Endometrial microvascular endothelial cells (primary cell): Measurements from ENCODE around the gene PML. TPM values are rescaled to one million over a fixed set of nuclear protein-coding genes. Genes with fewer than 3 reads are reported as not detected.
"Not testable (repeated sequence)": the region's sequence is repeated elsewhere in the genome, so short reads cannot be mapped to it uniquely, and the experiment has no call there.

ENCODE experiments used
- in situ Hi-C: cut with HindIII; loops from 2 replicates; pipeline ENCODE4 v1.10.0; 2017; ENCODE audit warnings: low sequenced_read_pairs, low pct_unique_long_range_greater_than_20kb; ENCODE audit errors: inconsistent ontology term
- total RNA-seq: library from RNA; depleted of rRNA; stranded (reverse); fragments of >200 nt; gene quantifications from one replicate; pipeline ENCODE4 v1.2.3, GENCODE V29; 2015; ENCODE audit errors: inconsistent ontology term

PML gene
- total RNA-seq, 1 donor from 2014 or later = 78.4 TPM

DNA sequence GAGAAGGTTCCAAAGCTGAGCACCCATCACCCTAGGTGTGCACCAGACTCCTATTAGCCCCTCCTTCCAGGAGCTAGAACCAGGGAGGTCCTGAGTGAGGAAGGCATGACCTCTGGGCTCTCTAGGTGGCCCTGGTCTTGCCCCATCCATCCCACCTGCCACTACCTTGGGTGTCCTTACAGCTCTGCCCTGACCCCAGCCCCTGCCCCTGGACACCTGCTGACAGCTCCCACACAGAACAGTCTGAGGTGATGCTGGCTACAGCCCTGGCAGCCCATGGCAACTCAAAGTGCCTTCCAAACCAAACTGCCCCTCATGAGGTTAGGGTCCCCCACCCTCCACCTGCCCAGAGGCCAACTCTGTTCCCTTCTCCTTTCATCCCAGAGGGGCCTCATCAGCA, 50.7 kb downstream of the PML start:
- in situ Hi-C loops = no loop called here

- in situ Hi-C loops = no loop called here
These were observed 51.2 kb downstream of the PML start for GRCh38 chr15:74045636-74046274.

DNA sequence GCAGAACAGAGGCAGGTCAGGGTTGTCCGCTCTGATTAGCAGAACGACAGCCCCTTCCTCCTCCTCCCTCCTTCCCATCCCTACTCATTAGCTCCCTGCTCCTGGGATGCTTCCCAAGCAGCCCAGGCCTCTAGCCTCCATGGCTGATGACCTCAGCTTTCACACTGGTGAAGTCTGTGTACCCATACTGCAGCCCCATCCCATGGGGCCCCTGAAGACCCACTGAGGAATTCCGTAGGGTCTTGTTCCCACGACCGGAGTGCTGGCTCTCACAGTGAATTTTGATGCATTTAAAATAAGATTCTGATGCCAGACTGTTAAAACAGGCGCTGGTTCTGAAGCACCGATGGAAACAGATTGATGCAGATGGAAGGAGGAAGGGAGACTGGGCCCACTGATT, 51.8 kb downstream of the PML start:
- in situ Hi-C loops = no loop called here

GRCh38 chr15:74050127-74050526, 55.6 kb downstream of the PML start:
- in situ Hi-C loops = no loop called here

- in situ Hi-C loops = no loop called here
These were observed 56.2 kb downstream of the PML start for GRCh38 chr15:74050556-74051234.

- in situ Hi-C loops = not testable (repeated sequence)
These were observed 58.0 kb downstream of the PML start for GRCh38 chr15:74052271-74053260.

DNA sequence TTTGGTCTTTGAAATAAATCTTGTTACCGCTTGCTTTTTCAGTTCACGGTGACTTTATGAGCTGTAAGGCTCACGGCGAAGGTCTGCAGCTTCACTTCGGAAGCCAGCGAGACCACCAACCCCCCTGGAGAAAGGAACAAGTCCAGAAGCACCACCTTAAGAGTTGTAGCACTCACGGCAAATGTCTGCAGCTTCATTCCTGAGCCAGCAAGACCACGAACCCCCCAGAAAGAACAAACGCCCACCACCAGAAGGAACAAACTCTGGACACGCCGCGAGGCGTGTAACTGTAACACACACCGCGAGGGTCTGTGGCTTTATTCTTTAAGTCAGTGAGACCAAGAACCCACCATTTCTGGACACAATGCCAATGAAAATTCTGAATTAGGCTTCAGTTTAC, 59.0 kb downstream of the PML start:
- in situ Hi-C loops = no loop called here

DNA sequence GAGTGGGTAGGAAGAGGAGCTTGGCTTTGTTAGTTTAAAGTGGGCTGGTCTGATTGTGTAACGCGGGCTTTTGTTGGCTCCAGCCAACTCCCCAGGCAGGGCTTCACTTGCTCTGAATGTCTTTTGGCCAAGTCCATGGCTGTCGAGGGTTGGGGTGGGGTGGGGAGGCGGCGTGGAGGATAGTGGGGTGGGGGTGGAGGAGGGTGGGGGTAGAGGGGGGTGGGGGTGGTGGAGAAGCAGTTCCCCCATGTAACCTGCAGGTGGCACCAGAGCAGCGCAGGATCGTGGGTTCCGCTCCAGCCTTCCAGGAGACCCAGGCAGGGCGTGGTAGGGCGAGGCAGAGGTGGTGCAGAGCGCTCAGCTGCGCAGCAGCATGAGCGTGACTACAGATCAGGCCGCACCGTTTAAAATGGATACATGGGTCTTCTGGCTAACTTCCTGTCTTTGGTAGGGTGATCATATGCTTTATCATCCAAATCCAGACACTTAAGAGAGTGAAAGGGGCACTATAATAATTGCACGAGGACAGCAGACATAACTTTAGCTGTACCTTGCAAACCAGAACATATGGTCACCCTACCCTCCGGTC, 59.5 kb downstream of the PML start:
- in situ Hi-C loops = no loop called here

GRCh38 chr15:74055804-74056203, 61.3 kb downstream of the PML start:
- in situ Hi-C loops = no loop called here

DNA sequence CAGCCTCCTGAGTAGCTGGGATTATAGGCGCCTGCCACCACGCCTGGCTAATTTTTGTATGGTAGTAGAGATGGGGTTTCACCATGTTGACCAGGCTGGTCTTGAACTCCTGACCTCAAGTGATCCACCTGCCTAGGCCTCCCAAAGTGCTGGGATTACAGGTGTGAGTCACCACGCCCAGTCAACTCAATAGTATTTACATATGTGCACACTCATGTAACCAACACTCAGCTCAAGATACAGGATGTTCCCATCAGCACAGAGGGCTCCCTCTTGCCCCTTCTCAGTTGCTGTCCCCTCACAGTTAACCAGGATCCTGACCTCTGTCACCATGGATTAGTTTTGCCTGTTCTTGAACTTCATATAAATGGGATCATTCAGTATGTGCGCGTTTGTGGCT, 61.8 kb downstream of the PML start:
- in situ Hi-C loops = not testable (repeated sequence)

DNA sequence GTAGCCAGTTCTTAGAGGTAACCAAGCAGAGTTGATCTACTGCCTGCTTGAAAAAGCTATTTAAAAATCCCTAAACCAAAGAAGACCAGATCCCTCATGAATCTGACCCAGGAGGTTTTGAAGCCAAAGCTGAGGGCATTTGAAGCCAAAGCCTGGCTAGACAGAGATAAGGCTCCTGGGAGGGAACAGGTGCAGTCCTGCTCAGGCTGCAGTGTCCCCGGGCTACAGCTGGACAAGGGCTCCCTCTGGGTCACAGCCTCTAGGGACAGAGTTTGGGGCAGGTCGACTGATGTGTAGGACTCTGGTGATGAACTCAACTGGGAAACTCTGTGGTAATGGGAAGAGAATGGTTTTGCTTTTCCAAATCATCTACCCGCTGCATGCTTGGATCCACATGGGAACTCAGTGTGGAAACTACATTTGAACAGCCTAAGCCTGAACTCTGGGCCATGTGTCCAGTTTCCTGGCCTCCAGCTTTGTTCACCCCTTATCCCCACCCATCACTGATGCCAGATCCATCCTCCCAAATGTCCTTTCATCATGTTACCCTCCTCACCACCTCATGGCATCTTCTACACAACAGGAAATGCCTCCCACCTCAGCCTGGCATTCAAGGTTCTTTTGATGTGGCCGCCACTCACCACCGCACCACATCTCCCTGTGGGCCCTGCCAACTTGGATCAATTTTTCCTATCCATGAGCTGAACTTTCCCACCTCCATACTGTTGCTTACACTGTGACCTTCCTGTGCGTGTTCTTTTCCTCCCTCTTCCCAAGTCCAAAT, 64.7 kb downstream of the PML start:
- in situ Hi-C loops = not testable (repeated sequence)

DNA sequence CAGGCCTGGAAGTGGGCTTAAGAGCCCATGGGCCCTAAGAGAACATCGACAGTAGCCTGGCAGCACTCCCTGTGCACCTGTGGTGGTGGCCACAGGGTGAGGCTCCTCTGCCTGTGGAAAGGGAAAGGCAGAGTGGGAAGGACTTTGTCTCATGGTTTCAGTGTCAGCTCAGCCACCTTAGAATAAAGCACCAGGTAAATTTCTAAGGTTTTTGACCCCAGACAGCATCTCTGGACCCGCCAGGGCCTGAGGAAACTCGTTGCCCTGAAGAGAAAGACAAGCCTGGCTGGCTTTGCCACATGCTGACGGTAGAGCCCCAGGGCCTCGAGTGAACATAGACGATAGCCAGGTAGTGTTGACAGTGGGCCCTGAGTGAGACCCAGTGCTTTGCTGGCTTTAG, 65.7 kb downstream of the PML start:
- in situ Hi-C loops = no loop called here

GRCh38 chr15:74062236-74062635, 67.7 kb downstream of the PML start:
- in situ Hi-C loops = no loop called here

DNA sequence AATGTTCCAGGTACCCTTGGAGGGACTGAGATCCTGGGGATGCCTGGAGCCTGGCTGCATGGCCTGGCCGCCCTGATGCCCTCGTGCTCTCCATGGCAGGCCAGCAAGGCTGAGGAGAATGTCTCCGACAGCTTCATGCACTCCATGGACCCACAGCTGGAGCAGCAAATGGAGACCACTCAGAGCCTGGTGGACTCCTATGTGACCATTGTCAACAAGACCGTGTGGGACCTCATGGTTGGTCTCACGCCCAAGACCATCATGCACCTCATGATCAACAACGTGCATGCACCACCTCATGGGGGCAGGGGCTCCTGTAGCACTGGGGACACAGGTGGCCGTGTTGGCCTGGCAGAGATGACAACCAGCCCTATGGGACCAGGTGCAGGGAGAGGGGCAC, 68.2 kb downstream of the PML start:
- in situ Hi-C loops = no loop called here

DNA sequence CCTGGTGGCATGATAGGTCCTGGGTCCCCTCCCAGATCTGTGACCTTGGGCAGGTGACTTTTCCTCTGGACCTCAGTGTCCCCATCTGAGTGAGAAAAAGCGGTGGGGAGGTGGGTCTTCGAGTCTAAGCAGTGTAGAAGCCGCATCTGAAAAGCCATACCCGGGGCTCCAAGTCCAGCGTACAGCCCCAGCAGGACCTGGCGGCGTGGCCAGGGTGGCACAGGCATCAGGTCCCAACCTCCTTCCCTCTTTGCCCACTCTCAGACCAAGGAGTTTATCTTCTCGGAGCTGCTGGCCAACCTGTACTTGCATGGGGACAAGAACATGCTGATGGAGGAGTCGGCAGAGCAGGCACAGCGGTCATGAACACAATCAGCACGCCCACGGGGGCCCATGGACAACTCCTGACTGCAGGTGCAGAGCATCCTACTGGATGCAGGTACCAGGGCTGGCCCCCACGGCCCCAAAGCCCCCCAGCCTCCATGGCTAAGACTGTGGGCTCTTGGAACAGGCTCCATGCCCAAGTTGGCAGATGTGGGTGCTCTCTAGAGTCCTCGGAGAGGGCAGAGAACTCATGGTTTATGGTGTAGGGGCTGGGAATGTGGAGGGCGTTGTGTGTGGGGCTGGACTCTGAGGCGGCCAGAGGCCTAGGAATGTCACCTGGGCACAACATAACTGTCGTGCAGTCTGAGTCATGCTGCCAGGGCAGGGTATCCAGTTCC, 69.1 kb downstream of the PML start:
- in situ Hi-C loops = not testable (repeated sequence)

GRCh38 chr15:74064183-74064582, 69.7 kb downstream of the PML start:
- in situ Hi-C loops = not testable (repeated sequence)

GRCh38 chr15:74064822-74065221, 70.3 kb downstream of the PML start:
- in situ Hi-C loops = not testable (repeated sequence)
